Fibroblast of the conjunctiva (primary cell): Measurements from ENCODE around the gene S100A5.

Source experiments
- DNase-seq: peaks from one replicate; pipeline ENCODE4 v3.0.0-alpha.2; 2010; ENCODE audit warnings: low read depth

Gene S100A5

DNA sequence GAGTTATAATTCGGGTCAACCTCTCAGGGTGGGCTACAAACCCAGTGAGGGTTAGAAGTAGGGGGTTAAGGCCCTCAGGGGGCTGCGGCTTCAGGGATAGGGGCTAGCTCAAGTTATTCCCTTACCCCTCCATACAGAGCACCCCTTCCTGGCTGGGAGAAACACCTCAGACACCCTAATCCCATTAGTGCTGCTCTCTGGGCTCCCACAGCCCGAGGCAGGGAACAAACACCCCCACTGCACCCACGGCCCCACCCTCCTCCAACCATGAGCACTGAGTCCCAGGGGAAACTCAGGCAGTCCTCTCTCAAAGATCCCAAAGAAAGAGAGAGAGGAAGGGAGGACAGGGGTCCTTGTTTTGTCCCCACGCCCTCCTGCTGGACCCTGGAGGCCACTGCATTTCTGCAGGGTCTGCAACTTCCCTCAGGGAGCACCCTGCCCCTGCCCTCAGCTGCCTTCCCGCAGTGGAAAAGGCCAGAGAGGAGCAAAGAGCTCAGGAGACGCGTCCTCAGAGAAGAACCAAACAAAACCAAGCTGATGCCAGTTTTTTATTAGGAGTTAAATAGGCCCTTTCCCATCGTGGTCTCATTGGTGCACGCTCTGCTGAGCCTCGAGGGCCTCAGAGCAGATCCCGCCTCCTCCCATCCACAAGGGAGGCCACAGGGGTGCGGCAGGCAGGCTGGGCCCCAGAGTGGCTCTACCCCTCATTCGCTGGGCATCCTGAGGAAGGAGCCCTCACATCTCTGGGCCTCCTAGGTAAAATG lies 6.2 kb upstream of the S100A5 start:
- DNase-seq = no peak

DNA sequence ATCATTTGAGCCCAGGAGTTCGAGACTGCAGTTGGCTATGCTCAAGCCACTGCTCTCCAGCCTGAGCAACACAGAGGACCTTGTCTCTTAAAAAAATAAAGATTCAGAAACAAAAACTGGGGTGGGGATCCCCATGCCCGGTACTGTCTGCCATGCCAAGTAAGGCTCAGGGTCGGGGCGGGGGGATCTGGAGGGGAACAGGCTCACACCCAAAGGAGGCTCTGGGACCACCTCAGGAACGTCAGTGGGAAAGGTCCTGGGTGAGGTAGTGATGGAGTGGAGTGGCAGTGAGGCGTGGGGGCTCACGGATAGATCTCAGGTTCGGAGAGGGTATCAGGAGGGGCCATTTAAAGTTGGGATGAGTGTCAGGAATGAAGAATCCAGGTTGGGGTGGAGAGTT lies 5.6 kb upstream of the S100A5 start:
- DNase-seq = no peak

DNA sequence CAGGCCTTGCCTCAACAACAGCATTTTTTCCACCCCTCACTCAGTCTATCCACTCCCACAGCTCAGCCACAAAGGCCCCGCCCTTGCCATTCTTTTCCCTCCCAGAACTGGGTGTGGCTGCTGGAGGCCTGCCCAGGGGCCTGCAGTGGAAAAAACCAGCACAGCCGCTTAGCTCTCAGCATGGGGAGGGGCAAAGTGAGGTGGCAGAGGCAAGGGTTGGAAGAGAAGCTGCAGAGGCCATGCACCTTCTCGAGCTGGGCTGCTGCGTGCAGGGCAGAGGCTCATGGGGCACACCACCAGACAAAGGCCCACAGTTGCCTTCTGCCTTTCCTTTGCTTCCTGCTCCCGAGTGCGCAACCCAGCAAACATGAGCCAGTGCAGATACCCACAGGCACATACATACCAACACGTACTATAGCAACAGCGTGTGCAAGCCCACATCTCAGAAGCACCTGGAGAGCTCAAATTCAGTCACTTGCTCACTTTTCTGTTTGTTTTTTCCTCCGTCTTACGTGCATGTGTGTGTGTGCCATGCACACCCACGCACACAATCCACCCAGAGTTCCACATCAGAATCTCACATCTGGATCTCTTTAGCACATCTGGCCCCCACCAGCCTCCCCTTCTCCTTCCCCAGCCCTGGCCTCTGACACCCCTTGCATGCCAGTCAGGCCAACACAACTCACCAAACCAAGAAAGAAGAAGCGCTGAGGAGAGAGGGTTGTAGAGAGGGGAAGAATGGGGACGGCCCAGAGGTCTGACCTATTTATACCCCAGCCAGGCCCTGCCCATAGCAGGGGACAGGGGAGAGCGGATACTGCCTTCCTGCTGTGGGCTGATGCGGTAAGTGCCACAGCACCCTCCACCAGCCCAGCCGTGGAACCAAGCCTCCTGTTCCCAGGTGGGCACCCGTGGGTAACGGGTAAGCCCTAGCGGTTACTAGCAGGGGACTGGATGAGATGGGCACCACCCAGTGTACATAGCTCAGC lies 4.6 kb upstream of the S100A5 start, which contains the start of gene S100A4:
Gene S100A4 (minus strand): TSS at position 740 of the 989 bp plus-strand sequence. CDS start 1,012 bp downstream, outside the sequence.
- peak; percentile 92 for DNase-seq

DNA sequence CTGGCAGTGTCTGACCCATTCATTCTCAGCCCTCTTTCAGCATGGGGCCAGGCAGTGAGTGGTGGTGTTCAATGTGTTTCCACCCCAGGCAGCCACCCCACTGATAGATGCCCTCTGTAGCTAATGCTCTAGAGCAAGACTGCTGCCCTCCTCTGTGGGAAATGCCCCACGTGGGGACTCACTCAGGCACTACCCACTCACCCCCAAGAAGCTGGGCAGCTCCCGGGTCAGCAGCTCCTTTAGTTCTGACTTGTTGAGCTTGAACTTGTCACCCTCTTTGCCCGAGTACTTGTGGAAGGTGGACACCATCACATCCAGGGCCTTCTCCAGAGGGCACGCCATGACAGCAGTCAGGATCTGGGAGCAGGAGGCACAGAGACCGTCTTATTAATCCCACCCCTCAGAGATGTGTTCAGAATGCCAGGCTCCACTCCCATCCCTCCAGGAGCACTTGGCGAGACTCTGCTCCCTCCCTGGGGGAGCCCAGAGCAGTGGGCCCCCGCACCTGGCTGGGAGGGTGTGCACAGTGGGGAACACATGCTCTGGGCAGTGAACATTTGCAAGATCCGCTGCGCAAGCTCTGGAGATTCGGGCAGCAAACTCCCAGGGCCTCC lies 3.8 kb upstream of the S100A5 start:
- DNase-seq = no peak

DNA sequence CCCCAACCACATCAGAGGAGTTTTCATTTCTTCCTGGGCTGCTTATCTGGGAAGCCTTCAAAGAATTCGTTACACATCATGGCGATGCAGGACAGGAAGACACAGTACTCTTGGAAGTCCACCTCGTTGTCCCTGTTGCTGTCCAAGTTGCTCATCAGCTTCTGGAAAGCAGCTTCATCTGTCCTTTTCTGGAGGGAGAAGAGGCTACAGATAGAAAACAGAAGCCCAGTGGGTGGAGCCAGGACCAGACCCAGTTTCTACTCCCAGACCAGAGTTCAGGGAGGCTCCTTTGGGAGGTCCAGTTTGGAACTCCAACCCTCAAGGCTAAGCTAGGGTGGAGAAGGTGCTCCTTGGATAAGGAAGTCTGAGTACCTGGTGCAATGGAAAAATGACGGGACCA lies 3.0 kb upstream of the S100A5 start:
- no peak for DNase-seq

DNA sequence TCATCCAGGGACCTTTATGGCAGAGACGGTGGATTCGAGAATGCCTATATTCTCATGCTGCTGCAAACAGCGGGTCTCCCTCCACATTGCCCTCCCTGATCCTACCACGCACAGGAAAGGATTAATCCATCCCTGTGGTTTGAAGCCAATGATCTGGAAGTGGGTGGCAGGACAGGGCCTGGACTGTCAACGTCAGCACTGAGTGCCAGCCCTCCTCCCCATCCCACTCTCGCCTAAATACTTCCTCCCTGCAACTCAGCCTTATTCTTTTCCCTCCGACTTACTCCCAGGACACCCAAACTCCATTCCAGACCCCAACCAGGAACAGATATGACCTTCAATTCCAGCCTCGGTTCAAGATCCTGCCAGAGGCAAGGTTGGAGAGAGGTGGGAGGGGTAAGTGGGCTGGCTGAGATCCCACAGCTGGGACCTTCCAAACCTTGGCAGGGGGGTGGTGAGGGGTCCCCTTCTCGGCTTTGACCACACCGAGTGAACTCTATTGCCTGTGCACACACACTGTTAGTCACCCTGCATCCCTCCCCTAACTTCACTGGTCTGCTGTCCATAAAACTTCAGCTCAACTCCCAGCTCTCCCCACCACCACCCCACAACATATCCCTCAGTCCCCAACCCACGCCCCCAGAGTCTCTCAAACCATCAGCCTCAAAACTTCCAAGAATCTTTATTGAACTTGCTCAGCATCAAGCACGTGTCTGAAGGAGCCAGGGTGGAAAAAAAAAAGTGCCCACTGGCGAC lies 2.4 kb upstream of the S100A5 start:
- DNase-seq = no peak

DNA sequence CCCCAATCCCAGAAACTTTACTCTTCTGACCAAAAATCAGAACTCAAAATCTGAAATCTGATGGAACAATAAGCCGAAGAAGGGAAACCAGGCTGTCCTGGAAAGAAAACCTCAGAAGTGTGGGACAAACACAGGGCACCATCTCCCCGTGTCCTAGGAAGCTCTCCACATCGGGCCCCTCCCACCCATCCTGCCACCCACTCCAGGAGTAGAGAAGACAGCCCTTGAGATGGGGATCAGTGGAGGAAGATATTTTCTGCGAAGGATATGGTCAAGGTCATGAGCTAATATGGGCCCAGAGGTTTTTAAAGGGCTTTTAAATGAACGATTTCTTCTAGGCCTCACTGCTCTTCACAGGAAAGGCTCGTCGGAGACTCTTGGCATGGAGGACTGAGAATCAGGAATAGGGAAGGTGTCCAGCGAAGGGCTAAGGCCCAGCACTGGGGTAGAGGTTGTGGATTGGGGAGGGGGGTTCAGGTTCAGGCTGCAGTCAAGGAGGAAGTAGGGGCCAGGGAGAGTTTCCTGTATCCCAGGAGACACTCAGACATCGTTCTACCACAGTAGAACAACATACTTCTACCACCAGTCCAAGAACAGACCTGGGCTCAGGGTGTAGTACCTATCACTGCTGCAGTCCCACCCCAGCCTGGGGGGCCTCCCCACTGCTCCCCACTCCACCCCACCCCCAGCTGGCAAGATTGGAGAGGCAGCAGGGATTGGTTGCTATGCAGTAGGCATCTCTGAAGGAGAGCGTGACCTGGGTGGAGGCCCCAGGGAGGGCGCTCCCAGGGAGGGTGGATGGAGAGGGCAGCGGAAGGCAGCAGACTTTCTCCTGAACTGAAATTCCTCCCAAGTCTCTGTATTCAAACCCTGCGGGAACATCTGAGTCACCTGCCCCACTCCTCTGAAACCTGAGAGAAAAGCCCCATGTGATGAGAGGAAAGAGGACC lies 1.2 kb upstream of the S100A5 start:
- no peak for DNase-seq

DNA sequence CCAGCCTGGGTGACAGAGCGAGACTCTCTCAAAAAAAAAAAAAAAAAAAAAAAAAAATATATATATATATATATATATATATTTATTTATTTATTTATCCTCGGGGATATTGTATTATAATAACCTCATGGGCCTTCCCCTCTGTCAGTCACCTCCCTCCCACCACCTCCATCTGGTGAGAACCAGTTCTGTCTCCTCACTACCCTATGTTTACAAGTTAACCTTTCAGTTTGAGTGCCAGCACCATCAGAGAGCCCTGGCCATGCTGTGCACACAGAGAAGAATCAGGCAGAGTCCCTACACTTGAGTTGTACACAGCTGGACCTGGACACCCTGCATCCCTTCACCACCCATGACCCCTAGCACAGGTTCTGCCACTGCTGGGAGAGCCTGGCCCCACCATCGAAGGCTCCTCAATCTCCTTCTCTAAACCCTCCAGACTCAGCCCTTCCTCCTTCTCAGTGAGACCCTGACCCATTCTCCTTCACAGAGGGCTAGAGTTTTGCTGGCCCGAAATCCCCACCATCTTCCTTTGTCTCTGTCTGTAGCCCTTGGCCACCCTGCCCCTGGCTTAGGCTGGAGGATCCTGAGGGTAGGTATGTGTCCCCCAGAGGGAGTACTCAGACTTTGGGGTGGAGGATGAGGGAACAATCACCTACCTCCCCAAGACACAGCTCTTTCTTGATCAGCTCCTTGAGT lies 1.2 kb downstream of the S100A5 start:
- no peak for DNase-seq

DNA sequence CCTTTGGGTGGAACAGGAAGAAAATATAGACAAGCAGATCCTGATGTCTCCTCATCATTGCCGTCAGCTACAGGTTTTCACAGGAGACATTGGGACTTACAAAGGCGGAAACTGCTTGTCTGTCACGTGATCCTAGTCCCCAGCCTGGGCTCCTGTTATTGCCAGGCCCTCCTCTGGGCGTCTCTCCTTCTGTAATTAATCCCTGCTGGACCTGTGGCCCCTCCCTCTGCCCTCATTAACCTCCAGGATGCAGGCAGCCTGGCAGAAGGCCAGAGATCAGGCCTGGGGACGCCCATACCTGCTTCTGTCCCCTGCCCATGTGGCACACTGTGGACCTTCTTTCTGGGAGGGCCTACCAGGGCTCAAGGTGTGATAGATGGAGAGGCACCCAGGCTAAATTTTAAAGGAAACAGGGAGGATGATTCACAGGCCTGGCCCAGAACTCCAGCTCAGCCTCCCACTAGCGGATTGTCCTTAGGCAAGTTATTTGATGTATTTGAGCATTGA lies 2.4 kb downstream of the S100A5 start:
- DNase-seq = no peak

DNA sequence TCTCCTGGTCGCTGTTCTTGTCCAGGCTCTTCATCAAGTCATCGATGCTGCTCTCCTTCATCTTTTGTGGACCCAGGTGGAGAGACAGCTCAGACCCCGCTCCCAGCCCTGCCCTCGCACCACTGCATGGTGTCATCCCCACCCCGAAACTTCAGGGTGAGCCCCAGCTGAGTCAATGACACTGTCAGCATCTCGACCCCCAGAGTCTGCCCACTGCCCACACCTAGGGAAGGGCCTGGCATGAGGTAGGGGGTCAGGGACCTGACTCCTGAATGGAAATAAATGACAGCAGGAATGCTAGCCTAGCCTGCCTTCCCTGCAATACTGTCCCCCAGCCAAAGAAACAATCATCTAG lies 3.4 kb downstream of the S100A5 start:
- no peak for DNase-seq

DNA sequence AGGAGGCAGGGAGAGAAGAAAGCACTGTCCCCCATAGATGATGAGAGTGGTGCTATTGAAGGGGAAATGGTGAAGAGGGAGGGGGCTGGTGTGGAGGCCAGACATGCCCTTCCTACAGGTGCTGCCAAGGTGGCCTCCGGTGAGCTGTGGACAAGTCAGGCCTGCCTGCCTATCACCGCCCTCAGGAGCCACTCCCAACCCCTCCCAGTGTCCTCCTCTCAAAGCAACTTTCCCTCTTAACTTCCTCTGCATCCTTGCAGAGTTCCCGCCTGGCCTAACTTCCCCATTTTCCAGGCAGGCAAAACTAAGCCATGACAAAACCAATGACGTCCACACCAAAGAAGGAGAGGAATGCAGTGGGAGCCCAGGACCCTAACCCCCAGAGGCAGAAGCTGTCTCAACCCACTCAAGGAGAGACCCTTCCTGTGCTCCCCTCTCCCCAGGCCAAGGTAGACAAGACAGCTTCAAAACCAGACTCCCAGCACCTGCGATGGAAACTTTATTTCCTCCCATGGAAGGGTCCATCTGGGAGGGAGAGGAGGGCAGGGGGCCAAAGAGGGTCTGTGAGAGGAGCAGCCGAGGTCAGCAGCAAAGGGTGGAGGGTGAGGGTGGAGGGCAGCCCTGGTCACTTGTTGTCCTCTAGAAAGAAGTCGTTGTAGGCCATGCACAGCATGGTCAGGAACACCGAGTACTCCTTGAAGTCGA lies 3.9 kb downstream of the S100A5 start:
- no peak for DNase-seq

DNA sequence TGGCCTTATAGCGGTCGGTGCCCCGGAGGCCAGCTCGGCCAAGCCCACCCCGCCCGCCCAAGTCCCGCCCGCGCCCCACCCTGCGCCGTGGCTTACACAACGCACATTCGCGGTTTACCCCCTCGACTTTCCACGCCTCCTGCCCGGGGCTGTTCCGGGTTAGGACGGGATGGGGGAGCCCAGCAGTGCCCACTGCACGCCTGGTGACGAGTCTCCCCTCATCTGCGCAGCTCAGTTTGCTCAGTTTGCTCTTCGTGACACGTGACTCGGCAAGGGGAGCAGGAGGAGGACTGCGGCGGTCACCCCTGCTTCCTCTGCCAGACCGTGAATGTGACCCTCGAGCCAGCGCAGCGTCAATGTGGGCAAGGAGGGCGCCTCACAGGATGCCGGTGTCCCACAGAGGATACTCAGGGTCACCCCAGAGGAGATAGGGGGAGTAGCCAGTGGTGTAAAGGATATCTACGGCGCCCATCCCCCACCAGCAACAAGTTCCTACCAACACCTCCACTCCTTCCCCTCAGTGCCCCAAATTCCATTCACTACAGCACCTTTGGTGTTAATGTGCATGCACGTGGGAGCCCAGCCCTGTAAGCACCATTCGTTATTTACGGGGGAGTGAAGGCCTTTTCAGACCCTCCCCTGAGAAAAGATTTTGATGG lies 4.6 kb downstream of the S100A5 start:
- DNase-seq = peak; percentile 76

DNA sequence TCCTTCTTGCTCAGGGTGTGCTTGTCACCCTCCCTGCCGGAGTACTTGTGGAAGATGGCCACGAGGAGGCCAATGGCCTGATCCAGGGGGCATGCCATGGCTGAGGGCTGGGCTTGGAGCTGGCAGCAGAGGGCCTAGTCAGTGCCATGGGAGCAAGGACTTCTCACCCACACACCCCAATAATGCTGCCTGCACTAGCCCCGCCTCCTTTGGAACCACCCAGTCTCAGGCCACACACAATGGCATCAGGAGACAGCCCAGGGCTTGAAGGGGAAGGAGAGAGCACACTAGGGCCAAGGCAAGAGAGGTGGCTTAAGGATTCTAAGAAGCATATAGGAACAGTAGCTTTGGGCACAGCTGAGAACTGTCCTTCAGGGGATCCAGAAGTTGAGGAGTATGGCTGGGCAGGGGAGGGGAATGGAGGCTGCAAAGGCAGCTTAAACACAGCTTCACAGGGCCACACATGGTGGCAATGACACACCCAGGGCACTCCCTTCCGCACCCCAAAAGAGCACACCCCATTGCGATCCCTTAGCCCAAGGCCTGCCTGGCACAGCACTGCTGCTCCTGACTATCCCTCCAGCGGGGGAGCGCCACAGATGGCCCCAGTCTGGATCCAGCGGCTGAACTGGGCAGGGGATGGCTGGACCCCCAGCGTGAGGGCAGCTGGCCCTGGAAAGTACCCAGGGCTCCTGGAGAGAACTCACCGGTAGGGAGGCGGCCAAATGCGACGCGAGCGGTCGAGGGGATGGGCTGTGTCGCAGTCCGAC lies 5.3 kb downstream of the S100A5 start, which contains the start of gene S100A6:
Gene S100A6 (minus strand): TSS at position 750 of the 770 bp plus-strand sequence. CDS start 652 bp downstream, at position 98.
- peak; percentile 66 for DNase-seq

DNA sequence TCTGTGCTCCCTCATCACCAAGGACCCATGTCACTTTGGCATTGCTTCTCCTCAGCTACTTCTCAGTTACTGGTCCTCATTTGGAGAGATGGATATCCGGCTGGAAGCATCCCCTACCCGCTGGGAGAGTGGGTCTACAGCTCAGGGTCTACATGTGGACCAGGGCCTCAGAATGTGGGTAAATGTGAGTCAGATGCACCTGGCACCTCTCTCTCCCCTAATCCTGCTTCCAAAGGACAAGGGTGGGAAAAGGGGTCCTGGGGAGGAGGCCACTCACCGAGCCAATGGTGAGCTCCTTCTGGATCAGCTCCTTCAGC lies 5.9 kb downstream of the S100A5 start:
- DNase-seq = no peak

DNA sequence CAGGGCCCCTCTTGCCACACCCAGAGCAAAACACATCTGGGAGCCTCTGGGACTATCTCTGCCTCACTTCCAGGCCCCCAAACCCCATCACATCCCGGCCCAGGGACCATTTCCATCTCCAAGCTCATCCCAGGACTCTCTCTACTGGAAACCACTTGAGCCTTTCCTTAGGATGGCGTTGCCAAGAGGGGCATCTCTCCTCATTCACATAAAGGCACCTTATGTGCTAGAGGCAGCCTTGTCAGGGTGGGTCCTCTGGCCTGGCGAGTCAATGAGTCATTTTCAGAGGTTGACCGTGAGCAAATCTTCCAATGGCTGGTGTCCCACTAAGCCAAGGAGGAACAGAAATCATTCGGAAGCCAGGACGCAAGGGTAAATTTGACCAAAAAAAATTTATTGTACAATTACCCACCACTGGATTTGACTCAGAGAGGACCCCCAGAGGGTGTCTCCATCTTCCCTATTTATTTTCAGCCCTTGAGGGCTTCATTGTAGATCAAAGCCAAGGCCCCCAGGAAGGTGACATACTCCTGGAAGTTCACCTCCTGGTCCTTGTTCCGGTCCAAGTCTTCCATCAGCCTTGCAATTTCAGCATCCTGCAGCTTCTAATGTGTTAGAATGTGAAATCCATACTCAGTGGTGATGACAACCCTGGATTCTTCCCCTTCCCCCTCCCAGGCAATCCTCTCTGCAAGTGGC lies 6.4 kb downstream of the S100A5 start:
- DNase-seq = no peak

DNA sequence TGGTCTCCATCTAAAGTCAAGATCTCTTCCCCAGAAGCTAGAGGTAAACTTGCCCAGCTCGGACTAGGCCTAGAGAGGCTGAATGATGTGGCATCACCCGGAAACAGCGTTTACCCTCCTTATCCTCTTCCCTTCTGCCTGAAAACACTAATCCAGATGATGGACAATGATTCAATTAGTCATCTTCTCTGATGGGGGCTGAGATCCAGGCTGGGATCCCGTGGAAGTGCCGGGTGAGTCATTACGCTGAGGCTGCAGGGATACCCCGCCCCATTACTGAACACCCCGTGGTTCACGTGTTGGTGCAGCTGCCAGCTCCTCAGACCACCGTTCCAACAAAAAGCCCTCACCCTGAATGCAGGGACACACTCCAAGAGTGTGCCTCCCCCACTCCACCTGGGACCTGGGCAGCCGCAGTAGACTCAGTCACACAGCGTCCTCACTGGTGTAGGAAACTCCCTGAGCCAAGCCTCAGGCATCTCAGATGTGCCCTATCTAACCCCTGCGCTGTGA lies 7.0 kb downstream of the S100A5 start:
- DNase-seq = peak; percentile 84
